HG02610 (cell line): ENCODE data around the gene LAPTM4A.
"Not testable (repeated sequence)": the region's sequence is repeated elsewhere in the genome, so short reads cannot be mapped to it uniquely, and the experiment has no call there.

Source experiments
- ATAC-seq: cut with Tn5 transposase; IDR thresholded peaks from one replicate; pipeline ENCODE4 v1.9.1; 2021; ENCODE audit warnings: mild to moderate bottlenecking, moderate library complexity; ENCODE audit not compliant: unreplicated experiment

LAPTM4A gene

DNA sequence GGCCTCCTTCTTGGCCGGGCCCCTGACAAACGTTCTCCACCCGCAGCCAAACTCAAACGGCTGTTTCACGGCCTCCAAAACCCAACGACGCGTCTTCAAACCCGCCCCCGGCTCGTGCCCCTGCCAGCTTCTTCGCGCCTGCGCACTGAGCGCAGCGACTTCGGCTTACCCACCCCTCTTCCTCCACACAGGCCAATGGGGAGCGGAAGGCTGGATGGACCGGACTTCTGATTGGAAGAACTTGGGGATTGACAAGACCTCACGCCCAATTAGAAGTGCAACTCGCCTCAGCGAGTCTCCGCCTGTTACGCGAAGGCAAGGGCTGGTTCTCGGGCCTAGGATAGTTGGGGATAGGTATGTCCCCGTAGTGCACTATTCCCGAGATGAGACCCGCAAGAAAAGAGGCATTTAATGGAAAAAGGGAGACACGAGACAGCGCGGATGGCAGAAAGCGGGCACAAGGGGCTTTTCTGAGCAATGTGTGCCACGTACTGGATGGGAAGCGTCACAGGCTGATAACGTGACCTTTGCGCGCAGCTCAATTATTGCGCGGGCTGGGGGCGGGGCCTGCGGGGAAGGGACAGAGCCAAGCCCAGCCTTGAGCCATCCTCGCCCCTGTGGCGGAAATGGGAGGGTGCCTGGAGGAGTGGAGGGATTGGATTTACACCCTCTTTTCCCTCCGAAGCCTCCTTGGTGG, at the start of gene LAPTM4A:
Gene LAPTM4A (minus strand): TSS at position 97 of the 697 bp plus-strand sequence. CDS start 108 bp downstream, outside the sequence.
- peak; percentile 96 for ATAC-seq

DNA sequence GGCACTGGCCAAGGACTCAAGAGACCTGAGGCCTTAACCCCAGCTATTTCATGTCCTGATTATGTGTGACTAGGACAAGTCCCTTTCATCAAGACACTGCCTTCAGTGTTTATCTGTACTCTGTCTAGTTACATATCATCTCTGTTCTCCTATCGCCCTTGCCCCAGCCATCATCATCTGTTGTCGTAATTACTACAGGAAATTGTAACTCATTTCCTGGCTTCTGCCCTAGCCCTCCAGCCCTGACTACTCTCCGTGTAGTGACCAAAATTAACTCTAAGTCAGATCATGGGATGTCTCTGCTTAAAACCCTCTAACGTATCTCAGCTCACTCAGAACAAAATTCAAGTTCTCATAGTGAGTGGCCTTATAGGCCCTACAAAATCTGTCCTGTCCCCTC, 49.3 kb upstream of the LAPTM4A start:
- no peak for ATAC-seq

DNA sequence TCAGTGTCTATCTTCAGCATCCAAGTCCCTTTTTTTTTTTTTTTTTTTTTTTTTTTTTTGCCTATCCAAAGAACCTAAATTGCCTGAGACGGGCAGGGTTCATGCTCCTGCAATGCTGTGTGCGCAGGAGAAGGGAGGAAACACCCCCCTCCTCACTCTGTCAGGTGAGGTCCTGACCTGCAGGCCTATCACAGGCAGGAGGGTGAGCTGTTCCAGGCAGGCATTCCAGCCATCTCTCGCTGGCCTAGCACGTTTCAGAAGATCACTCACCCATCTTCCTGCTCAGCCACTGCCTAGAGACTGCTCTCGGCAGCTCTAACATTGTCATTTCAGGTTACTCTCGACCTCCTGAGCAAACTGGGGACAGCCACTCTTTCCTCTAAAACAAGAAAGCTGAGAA, 48.4 kb upstream of the LAPTM4A start:
- no peak for ATAC-seq

DNA sequence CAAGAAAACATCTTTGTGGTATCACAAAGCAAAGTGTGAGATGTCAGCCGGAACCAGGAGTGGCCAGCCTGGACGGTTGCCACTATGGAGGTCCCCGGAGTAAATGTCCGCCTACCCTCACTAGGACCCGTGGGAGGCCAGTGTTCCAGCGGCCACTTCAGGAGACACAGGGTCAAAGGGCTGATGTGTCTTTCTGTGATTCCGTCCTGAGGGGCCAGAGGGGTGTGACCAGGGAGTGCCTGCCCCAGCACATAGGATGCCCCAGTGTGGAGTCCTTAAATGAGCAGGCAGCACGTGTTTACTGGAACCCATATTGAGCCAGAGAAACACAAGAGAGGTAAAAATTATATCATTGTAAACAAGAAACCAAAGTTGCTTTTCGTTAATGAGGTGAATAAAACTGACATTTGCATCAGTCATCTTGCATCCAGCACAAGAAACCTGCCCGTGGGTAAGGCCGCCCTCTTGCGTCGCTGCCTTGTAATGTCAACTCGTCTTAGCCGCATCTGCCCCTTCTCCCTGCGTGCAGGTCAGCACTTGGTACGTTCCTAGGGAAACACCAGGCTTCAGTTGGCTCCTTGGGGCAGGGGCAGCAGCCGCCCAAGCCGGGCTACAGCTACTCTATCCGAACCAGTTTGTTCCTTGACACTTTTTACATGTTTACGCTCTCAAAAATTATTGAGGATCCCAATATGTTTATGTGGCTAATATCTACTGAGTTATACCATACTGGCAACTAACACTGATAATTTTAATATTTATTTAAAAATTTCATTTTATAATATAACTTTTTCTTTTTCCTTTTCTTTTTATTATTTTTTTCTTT, 46.7 kb upstream of the LAPTM4A start:
- ATAC-seq = peak; percentile 86

DNA sequence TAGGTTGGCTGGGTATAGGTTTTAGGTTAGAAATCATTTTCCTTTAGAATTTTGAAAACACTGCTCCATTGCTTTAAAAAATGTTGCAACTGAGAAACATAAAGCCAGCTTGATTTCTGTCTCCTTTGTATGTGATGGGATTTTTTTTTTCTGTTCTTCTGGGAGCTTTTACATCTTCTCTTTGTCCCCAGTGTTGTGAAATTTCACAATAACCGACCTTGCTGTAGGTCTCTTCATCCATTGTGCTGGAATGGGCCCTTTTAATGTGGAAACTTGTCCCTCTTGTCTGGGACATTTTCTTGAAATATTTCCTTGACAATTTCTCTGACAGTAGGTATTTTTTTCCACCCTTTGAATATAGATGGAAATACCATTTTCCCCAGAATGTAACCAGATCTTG, 44.0 kb upstream of the LAPTM4A start:
- no peak for ATAC-seq

DNA sequence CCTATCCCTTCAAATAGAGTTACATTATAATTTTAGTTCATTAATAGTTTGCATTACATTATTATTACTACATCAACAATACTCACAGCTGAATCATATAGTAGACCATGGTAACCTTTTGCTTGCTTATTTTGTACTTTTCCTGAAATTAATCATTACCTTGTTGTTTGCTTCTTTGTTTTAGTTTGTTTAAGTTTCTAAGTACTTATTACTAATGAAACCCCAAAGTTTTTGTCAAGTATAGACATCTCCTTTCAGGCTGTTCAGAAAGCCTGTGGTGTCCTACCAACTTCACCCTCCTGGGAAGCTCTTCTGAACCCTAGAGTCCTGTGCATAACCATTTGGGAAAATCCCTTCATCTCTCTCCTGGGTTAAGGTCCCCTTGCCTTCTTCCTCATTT, 43.5 kb upstream of the LAPTM4A start:
- no peak for ATAC-seq

DNA sequence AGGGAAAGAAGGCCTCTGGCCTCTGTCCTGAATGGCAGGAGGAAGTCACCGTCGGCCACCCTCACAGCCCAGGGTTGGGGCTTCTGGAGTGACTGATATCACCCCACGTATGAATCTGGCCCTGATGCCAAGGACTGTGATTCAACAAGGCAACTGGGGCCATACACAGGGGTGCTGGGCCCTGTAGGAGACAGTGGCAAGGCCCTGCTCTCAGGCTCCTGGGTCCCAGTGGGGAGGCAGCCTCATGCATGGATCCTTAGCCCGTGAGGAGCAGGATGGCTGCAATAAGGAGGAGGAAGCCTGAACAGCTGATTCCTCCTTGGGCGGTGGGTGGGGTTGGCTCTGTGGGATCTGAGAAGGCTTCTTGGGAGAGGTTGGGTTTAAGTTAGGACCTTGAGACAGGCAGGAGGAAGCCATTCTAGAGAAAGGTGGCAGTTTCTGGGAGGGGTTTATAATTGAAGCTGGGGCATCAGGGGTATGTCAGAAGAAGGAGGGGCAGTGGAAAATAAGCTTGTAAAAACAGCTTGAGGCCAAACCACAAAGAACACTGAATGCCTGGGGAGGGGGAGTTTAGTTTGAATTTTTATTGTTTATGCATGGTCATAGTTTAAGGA, 42.8 kb upstream of the LAPTM4A start:
- no peak for ATAC-seq

DNA sequence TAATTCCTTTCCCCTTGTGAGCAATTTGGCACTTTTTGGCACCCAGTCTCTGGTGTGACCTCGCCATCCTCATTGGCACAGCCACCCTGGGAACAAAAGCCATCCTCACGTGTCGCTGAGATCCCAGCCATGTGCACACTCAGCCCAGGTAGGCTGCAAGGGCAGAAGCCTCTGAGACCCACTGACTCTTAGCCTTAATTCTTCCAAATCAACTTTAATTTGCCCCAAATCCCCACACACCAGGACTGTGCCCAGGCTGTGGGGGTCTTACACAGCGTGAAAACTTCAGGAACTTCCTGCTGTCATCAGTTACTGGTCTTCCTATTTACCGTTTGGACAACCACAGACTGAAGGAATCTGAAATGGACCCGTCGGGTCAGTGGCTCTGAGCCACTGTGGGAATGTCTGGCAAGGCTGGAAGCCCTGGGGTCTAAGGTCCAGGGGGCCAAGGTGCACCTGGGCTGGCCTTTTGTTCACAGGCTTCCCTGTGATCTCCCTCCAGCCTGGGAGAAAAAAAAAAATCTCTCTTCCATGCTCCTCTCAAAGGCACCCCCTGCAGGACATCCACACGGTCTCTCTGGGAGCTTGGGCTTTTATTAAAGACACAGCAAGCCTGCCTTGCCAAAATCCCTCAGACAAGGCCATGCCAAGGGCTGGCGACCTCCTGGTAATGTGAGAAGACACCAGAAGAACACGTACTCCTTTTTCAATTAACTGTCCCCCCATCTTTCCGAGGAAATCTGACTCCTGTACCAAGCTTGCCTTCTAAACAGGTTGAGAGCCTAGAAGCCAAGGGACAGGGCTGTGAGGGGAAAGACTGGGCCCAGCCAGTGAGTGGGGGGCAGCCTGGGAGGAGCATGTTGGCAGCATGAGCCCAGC, 42.1 kb upstream of the LAPTM4A start:
- ATAC-seq = no peak

DNA sequence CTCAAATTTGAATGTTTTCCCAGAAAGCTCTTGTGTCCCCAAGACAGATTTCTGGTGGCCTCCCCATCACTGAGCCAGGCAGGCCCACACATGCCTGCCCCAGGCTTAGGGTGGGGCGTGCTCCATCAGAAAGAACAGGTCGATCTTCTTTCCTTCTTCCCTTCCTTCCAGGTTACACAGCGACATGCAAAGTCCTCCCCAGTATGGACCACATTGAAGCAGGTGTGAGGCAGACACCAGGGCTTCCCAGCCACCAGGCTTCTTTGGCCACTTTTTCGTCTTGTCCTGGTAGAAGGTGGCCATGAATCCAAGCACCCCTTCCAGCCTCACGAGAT, 41.4 kb upstream of the LAPTM4A start:
- ATAC-seq = no peak

DNA sequence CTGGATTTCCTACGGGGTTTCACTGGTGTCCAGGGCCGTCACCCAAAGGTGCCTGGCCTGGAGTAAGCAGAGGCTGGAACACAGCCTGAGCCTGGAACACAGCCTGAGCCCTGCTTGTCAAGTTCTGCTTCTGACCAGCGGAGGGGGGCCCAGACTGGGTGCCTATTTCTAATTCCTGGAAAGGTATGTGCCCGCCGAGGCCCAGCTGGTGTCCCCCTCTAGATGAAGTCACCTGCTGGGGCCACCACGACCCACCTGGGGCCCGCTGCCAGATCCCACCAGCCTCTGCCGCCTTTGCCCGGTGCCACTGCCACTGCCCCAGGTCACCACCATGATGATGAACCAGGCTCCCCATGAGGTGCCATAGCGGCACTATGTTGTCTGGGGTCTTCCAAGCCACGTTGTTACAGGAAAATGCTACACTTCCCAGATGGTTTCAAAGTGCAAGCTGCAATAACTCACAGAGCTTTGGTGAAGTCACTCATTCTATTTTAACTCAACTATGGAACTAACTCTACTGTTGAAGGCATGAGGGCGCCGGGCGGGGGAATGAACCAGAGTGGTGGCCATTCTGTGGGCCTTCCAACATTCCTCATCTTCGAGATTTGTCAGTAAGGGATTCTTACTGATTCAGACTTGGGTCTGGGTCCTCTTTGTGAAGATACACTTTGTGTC, 40.9 kb upstream of the LAPTM4A start:
- ATAC-seq = no peak

DNA sequence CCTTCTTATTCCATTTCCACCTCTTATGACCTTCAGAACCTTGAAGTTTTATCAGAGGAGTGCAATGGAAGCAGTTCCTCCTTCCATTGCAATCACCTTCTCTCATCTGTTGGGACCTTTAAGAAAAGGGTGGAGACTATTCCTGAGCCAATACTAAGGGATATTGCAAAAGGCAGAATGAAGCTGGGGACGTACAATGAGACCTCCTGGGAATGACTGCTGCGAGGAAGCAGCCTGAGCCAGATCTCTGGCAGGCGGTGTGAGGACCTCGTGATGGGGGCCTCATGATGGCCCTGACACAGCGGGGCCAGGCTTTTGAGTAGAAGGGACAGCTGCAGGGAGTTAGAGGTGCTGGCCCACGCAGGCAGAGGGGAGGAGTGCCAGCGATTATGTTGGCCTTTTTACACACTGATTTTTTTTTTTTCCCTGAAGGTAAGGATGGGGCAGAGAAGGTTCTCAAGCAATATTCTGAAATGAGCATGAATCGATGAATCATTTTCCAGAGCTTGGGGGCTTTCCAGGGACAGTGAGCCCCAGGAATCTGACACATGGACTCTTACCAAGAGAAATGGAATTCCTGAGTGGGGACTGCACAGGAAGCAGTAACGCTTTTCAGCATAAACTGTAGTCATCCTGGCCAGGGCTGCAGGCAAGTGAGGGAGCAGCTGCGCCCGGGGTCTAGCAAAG, 40.0 kb upstream of the LAPTM4A start:
- no peak for ATAC-seq

DNA sequence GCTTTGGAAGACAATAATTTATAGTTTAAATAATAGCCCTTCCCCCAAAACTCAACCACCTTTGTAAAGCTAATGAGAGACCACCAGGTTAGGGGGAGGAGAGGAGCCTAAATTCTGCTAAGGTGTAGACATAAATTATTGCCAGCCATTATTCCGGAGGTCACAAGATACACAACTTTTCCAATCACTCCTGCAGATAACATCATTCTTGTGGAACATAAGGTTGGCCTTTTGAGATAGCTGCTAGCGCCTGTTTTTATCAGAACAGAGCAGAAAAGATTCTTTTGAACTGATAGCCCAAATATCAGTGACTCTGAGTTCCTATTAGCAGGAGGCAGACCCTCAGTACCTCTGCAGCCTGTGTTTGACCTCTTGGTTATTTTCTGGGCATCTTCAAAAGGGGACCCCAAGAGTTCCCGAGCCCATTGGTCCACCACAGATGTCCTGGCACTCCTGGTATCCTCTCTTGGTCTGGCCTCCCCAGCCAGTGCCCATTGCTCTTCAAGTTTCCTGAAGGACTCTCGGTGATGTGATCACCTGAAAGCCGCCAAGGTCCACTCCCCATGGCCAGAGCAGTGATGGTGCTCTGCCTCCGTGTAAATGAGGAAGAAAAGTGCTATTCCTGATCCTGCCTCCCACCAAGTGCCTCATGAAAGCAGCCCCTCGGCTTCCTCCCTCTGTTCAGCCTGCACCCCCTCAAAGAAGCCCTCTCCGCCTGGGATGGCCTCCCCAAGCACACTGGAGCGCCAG, 38.5 kb upstream of the LAPTM4A start:
- ATAC-seq = no peak

DNA sequence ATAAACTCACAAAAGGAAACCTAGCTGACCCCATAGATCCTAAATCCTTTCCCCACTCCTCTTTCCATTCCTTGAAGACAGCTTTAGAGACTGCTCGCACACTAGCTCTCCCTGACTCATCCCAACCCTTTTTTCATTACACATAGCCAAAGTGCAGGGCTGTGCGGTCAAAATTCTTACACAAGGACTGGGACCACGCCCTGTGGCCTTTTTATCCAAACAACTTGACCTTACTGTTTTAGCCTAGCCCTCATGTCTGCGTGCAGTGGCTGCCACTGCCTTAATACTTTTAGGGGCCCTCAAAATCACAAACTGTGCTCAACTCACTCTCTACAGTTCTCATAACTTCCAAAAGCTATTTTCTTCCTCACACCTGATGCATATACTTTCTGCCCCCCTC, 34.5 kb upstream of the LAPTM4A start:
- not testable (repeated sequence) for ATAC-seq

DNA sequence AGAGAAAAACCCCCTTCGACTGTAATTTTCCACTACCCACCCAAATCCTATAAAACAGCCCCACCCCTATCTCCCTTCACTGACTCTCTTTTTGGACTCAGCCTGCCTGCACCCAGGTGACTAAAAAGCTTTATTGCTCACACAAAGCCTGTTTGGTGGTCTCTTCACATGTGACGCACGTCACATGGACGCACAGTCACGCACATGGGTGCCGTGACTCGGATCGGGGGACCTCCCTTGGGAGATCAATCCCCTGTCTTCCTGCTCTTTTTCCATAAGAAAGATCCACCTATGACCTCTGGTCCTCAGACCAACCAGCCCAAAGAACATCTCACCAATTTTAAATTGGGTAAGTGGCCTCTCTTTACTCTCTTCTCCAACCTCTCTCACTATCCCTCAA, 31.4 kb upstream of the LAPTM4A start:
- not testable (repeated sequence) for ATAC-seq

DNA sequence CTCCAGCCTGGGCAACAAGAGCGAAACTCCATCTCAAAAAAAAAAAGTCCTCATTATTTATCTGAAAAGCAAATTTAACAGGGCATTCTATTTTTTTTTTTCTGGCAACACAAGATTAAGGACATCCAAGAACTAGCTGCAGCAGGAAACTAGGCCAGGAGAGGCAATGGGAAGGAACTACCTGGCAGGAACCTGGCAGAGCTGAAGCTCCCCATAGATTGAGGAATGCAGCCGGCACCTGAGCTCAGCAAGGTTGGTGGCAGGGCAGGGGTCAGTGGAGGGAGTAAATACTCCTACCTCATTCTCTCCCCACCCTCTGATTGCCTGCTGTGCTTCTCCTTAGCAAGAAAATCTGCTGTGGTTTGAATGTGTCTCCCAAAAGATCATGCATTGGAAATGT, 30.4 kb upstream of the LAPTM4A start:
- no peak for ATAC-seq

DNA sequence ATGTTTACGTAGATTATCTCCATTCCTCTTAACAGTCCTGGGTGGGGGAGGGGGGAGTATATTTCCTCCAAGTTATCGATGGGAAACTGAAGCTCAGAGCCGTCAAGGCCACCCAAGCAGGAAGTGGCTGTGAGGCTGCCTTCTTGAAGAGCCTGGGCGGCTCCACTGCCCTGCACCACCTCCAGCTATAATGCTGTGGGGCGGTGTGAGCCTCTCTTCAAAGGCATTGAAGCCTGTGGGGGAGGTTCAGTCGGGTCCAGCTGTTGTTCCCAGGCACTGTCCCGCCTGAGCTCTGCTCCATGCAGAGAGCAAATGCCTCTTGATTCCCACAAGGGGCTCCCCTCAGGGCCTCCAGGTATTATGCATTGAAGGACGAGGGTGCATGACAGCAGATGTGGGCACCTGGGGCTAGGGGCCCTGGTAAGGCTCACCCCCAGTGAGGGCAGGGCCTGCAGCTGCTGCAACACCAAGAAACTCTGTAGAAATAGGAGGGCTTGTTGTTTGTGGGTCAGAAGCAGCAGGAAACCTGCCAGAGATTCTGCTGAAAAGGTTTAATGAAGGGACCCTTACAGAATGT, 29.5 kb upstream of the LAPTM4A start:
- no peak for ATAC-seq

DNA sequence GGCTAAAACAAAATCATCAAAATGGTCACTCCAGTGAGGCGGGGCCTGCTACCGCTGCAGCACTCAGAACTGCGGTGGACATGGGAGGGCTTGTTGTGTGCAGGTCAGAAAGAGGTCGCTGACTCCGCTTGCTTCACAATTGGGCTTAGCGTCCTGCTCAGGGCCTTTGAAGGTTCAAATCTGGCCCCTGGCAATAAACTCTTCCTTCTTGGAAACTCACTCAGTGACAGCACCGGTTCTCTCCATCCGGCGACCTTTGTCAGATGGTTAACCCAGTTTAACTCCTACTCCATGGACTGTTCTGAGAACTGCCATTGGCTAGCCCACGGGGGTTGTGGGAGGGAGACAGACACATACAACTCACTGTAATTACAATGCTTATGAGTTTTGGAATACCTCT, 29.0 kb upstream of the LAPTM4A start:
- ATAC-seq = no peak

DNA sequence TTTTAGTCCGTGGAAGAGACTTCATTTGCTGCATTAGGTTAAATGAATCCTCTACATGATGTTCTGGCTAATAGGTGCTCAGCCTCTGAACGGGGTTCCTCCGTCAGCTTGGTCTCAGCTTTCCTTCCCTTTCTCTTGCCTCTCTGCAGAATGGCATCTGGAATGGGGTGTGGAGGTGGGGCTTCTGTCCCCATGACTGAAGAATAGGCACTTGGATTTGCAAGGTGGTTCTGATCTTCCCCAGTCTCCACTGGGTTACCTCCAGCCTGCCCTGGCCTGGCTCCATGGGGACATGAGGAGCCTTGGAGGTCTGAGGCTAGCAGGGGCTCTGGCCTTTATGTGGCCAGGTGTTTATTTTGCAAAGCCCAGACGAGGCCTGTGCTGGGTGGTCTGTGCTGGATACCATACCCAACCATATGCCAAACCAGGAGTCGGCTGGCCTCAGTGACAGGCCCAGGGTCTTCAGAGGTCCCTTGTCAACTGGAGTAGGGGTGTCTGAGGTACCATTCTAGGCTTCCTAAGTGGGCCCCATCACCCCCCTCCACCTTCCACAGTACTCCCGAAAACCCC, 28.2 kb upstream of the LAPTM4A start:
- ATAC-seq = no peak
